Kidney tubule cell (primary cell): ENCODE results near the gene MAP3K5.

Source experiments
- DNase-seq: peaks from one replicate; pipeline ENCODE4 v3.0.0-alpha.2; 2018; ENCODE audit warnings: low spot score

The MAP3K5 gene

DNA sequence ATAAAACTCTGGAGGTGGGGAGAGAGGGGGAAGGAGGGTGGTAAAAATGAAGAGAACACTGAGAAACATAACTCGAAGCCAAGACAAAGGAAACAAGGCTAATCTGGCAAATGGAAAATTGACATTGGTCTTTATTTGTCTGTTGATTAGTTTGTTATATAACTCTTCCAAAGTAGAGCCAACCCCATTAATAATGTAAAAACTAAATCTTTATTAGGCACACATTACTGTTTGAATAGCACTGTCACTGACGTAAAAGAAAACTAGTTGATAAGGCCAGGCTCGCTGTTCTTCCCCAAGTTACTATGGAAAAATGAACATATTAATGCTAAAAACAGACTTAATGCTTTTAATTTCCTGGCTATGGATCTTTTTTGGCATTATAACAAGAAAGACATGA is 110.0 kb downstream of the MAP3K5 start:
- DNase-seq, result no peak

- peak; percentile 70 for DNase-seq
Measured at GRCh38 chr6:136677822-136678221, 114.5 kb downstream of the MAP3K5 start.

DNA sequence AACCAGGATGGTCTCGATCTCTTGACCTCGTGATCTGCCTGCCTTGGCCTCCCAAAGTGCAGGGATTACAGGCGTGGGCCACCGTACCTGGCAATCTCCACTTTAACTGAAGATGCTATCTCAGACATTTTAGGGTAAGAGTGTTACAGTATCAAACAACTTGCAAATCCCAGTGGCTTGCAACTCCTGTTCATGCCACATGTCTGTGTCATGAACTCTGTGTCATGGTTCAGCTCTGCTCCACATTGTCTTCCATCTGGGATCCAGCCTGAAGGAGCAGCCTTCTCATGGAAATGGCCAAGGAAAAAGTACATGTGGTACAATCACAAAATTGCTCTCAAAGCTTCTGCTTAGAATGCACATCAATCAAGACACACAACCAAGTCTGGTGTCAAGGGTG is 114.9 kb downstream of the MAP3K5 start:
- DNase-seq, result peak; percentile 42

GRCh38 chr6:136676075-136676474 is 116.2 kb downstream of the MAP3K5 start:
- DNase-seq, result peak; percentile 82

- no peak for DNase-seq
Measured at GRCh38 chr6:136673571-136673970, 118.7 kb downstream of the MAP3K5 start.

DNA sequence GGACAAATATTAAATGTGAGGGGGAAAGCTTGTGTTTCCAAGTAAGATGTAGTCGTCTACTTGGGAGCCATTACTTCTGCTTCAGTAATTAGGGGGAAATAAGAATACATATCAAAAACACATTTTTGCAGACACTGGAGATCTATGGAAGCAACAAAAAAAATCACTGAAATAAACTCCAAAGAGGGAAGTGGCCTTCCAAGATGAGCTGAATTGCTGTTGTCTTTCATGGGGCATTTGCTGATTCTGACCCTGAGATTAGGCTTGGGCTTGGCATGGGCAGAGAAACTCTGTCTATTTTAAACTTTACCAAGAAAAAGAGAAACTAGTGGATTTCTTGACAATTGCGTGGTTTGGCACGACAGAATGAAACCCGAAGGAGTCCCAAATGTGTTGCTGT is 120.1 kb downstream of the MAP3K5 start:
- no peak for DNase-seq

DNA sequence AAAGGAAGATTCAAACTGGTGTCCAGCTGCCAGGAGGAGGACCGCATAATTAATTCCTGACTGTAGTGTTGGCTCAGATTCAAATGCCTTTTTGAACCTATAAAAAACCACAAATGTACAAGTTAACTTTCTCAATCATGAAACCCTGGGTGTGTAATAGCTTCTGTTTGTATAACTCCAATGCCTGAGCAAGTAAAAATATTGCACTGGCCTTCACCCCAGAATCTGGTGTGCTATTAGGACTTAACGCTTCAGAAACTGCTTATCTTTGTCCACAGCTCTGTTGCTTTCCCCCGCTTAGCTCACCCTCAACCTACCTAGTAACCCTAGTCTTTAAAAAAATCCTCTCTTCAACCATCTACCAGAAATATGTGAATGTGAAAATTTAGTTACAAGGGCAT is 123.0 kb downstream of the MAP3K5 start:
- peak; percentile 86 for DNase-seq

GRCh38 chr6:136668571-136668970 is 123.7 kb downstream of the MAP3K5 start:
- DNase-seq, result no peak

DNA sequence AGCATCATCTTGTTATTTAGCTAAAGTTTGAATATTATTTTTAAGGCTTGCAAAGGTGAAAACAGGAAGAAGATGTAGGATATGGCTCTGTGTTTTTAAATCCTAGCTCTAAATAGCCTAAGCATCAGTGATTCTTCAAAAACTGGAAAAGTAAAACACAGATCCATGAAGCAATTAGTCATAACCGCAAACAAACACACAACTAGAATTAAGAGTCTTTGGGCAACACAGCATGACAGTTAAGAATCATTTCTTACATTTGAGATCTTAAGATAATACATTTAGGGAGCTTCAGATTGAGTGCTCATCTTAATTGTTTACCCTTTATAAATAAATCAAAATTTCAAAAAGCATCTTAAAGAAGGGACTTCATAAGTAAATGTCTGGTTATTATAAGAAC is 126.2 kb downstream of the MAP3K5 start:
- no peak for DNase-seq

GRCh38 chr6:136662347-136663237 is 129.7 kb downstream of the MAP3K5 start:
- DNase-seq, result no peak

DNA sequence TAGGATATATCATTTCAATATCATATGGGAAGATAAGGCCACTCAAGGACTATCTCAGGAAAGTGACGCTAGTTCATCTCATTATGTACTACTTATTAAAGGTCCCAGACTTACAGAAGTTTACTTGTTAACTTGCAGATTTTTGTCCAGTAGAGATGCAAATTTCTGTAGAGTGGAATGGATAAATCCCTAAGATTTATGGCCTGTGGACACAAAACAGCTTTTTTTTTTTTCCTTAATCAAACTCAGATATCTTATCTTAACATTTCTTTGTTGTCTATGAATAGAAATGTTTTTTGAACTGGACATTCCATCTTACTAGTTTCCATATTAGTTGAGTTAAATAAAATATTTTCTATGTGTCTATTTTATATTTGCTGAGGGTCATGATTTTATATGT is 131.6 kb downstream of the MAP3K5 start:
- no peak for DNase-seq

DNA sequence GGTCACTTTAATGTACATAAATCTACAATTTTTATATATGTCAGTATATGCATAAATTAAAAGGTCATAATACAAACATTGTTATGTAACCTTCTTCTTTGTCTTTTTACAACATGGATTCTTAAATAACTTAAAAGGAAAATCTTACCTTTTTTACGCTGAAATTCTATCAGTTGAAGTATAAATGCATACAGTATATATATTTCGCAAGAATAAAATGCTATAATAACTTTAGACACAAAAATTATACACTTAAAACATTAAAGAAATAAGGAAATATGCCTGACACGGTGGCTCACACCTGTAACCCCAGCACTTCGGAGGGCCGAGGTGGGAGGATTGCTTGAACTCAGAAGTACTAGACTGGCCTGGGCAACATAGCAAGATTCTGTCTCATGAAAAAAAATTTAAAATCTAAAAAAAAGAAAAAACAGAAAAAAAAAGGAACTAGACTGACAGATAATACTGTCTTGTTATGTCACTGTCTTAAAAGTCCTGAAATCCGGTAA is 132.2 kb downstream of the MAP3K5 start:
- no peak for DNase-seq

DNA sequence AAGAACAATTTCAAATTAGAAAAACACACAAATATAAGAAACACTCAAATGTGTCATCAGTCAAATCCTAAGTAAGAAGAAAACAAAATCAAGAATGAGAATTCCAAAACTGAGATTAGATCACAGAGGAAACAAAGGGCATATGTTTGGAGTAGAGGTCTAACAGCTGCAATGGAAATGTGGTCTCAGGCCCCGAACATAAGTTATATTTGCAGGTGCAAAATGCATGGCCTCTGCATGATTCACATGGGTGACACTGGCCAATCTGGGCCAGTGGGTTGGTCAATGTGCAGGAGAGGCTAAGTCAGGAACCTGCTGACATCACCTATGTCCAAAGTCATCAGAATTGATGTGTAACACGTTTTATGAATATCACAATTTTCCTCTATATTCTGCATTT is 133.6 kb downstream of the MAP3K5 start:
- DNase-seq, result no peak

DNA sequence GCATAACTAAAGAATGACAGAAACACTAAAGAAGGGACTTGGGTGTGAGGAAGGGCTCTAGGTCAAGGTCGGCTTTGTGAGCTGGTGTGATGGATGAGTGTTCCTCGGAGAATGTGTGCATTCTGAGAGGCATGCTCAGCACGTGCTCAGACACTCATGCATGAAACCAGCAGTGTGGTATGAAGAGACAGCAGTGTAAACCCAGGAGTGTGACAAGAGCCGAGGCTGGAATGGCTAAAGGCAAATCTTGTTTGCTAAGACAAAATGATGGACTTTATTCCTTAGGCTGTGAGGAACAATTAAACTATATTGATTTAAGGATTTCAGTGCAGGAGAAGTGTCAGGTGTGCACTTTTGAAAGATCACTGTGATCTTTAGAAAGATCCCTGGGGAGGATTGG is 134.6 kb downstream of the MAP3K5 start:
- peak; percentile 73 for DNase-seq

- DNase-seq, result no peak
Measured at GRCh38 chr6:136656121-136656520, 136.2 kb downstream of the MAP3K5 start.

GRCh38 chr6:136655239-136656014 is 136.8 kb downstream of the MAP3K5 start:
- DNase-seq, result no peak

GRCh38 chr6:136654086-136654485 is 138.2 kb downstream of the MAP3K5 start:
- DNase-seq, result no peak

DNA sequence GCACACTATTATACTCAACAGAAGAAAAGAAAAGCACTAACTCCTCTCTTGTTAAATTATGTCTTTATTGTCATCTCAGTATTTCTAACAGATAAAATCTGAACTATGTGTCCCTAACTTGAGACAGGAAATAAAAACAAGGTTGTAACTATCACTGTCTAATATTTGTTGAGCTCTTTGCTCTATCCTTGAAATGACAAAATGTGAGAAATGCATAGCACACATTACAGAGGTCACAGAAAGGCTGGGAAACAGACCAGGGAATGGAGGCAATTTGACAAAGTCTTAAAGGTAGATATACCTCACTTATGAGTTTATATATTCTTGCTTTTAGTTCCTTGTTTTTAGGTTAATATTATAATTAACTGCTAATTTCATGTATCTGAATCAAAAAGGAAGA is 139.6 kb downstream of the MAP3K5 start:
- no peak for DNase-seq

DNA sequence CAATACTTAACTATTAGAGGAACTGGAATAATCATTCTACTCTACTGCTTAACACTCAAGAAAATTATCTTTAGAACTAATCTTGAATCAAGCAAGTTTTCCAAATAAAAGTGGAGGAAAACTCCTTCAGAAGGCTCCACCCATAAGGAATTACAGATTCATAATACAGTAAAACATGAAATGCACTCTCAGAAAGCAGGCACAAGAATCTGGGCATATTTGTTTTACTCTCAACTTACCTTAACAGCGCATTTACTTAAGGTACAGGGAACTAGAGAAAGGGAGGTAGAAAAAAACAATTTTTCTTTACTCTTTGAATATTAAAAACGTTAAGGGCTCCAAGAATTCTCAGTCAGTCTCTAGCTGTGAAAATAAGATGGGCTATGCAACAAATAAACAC is 140.3 kb downstream of the MAP3K5 start:
- no peak for DNase-seq

DNA sequence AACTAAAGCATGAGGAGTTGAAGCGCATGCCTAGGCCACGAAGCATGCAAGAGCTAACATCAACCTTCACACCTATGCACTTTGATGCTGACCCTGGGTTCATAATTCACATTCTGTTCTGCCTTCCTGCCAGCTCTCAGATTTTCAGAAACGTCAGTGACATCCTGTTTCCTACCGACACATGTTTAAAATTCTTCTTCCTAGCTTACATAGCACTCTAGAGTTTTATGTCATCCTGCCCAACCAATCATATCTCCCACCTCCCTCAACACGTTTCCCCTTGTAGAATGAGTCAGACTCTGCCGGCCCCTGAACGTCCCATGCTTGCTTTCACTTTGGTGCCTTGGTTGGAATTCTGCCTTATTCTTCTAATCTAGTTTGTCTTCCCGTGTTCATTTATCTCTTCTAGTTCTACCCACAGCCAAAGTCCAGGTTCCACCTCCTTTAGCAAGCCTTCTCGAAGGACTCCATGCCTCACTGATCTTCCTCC is 144.9 kb downstream of the MAP3K5 start:
- peak; percentile 76 for DNase-seq

GRCh38 chr6:136646377-136646776 is 145.9 kb downstream of the MAP3K5 start:
- DNase-seq, result no peak

- DNase-seq, result no peak
Measured at GRCh38 chr6:136644597-136644952, 147.7 kb downstream of the MAP3K5 start.
